MM.1S (cell line): Measurements from ENCODE around the gene ARMC2.
A peak's percentile ranks its signal among the peaks of the same experiment; 100 is the strongest.

Source experiments
- DNase-seq: peaks from one replicate; pipeline ENCODE4 v3.0.0-alpha.2; 2015
- H2AFZ ChIP-seq: fragments of 300-600 bp; sonication (generic); 2 replicates; pipeline ENCODE4 v1.6.0; 2016; ENCODE audit warnings: antibody characterized with exemption, low read length
- H3F3A ChIP-seq: fragments of 300-600 bp; sonication (generic); 2 replicates; pipeline ENCODE4 v1.6.1; 2016; ENCODE audit warnings: mild to moderate bottlenecking, antibody characterized with exemption, low read length, moderate library complexity, mixed read lengths; ENCODE audit not compliant: insufficient read depth
- H3K27ac ChIP-seq: fragments of 300-600 bp; sonication (generic); 2 replicates; pipeline ENCODE4 v1.5.1; 2016; ENCODE audit warnings: mild to moderate bottlenecking, low read length
- H3K27me3 ChIP-seq: fragments of 300-600 bp; sonication (generic); replicated peaks from 2 replicates; pipeline ENCODE4 v1.6.0; 2016; ENCODE audit warnings: low read length; ENCODE audit not compliant: insufficient read depth
- H3K36me3 ChIP-seq: fragments of 300-600 bp; sonication (generic); replicated peaks from 2 replicates; pipeline ENCODE4 v1.6.1; 2016; ENCODE audit warnings: mild to moderate bottlenecking, low read length, mixed read lengths; ENCODE audit not compliant: insufficient read depth
- H3K4me1 ChIP-seq: fragments of 300-600 bp; sonication (generic); 2 replicates; pipeline ENCODE4 v1.6.1; 2016; ENCODE audit warnings: low read length, mixed read lengths
- H3K4me2 ChIP-seq: fragments of 300-600 bp; sonication (generic); 2 replicates; pipeline ENCODE4 v1.6.0; 2016; ENCODE audit warnings: low read depth, low read length
- H3K4me3 ChIP-seq: fragments of 300-600 bp; sonication (generic); 2 replicates; pipeline ENCODE4 v1.5.1; 2016; ENCODE audit warnings: low read length, mixed read lengths
- H3K79me2 ChIP-seq: fragments of 300-600 bp; sonication (generic); 2 replicates; pipeline ENCODE4 v1.6.1; 2016; ENCODE audit warnings: mixed run types, low read length, mixed read lengths
- H3K9ac ChIP-seq: fragments of 300-600 bp; sonication (generic); 2 replicates; pipeline ENCODE4 v1.6.1; 2016; ENCODE audit warnings: low read length, mixed read lengths
- H3K9me2 ChIP-seq: fragments of 300-600 bp; sonication (generic); replicated peaks from 2 replicates; pipeline ENCODE4 v1.6.1; 2016; ENCODE audit warnings: mild to moderate bottlenecking, low read length, mixed read lengths; ENCODE audit not compliant: insufficient read depth
- H3K9me3 ChIP-seq: fragments of 300-600 bp; sonication (generic); replicated peaks from 2 replicates; pipeline ENCODE4 v1.6.1; 2016; ENCODE audit warnings: mild to moderate bottlenecking, low read length, mixed read lengths; ENCODE audit not compliant: insufficient read depth
- H4K20me1 ChIP-seq: fragments of 300-600 bp; sonication (generic); 2 replicates; pipeline ENCODE4 v1.6.1; 2016; ENCODE audit warnings: mild to moderate bottlenecking, low read length, moderate library complexity, mixed read lengths; ENCODE audit not compliant: insufficient read depth
- CTCF ChIP-seq: fragments of 300-600 bp; sonication (generic); IDR thresholded peaks from 2 replicates; pipeline ENCODE4 v1.5.1; 2016; ENCODE audit warnings: antibody characterized with exemption, low read length, mixed read lengths
- EZH2 ChIP-seq: fragments of 300-600 bp; sonication (generic); optimal IDR thresholded peaks from 2 replicates; pipeline ENCODE3; 2017; ENCODE audit warnings: low read depth, mild to moderate bottlenecking, antibody characterized with exemption, low read length, mixed read lengths
- EZH2phosphoT487 ChIP-seq: fragments of 300-600 bp; sonication (generic); IDR thresholded peaks from 2 replicates; pipeline ENCODE4 v1.6.1; 2018; ENCODE audit warnings: antibody characterized with exemption, low read length

The ARMC2 gene

DNA sequence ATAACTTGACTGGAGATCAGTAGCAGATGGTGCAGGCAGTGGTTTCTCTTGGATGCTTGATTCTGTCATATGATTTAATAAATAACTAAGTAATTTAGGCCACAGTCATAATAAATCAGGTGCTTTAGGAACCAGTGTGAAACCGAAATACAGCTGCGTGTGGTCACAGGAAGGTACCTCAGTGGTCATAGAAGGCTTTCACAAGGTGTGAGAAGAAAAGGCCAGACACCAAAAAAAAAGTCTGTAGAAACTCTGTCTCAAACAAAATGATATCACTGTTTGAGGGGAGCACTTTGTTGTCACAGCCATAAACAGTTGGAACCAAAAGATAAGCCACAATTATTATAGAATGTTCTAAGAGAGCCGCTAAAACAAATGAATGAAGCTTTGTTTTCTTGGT, 56.5 kb downstream of the ARMC2 start:
- Histone ChIP-seq H3K9ac (peak overlapping the region; percentile 82), H3K4me3 (peak overlapping the region; percentile 42), H3K4me2 (peak overlapping the region; percentile 77), H3K9me3 (no peaks in the 10 kb centered on the region), H3K79me2 (0 out of 2 replicates have a peak, but pooled peaks cover 9% of the 10 kb centered on the region), H3K9me2 (no peaks in the 10 kb centered on the region), H3K27me3 (no peaks in the 10 kb centered on the region), H3K36me3 (no peaks in the 10 kb centered on the region), H4K20me1 (no peaks in the 10 kb centered on the region), H3F3A (peaks cover 34% of the 10 kb centered on the region), H3K4me1 (peaks cover 62% of the 10 kb centered on the region), H2AFZ (no peak overlapping the region), H3K27ac (peak overlapping the region; percentile 98)
- no peak for TF ChIP-seq CTCF
- TF ChIP-seq EZH2, result no peak
- TF ChIP-seq EZH2phosphoT487, result no peak
- peak; percentile 99 for DNase-seq

GRCh38 chr6:108914235-108915022, 66.2 kb downstream of the ARMC2 start:
- Histone ChIP-seq H3K27me3 (no peaks in the 10 kb centered on the region), H4K20me1 (no peaks in the 10 kb centered on the region), H2AFZ (no peak overlapping the region), H3K4me1 (peaks cover 5% of the 10 kb centered on the region; the same call in 1 of the 2 replicates), H3K79me2 (no peaks in the 10 kb centered on the region), H3K36me3 (no peaks in the 10 kb centered on the region), H3K9me3 (no peaks in the 10 kb centered on the region), H3K4me3 (no peak overlapping the region), H3K9ac (no peak overlapping the region), H3K4me2 (no peak overlapping the region), H3K27ac (no peak overlapping the region), H3K9me2 (no peaks in the 10 kb centered on the region), H3F3A (no peaks in the 10 kb centered on the region)
- no peak for DNase-seq
- TF ChIP-seq EZH2, result no peak
- TF ChIP-seq EZH2phosphoT487, result no peak
- TF ChIP-seq CTCF, result peak; percentile 79

DNA sequence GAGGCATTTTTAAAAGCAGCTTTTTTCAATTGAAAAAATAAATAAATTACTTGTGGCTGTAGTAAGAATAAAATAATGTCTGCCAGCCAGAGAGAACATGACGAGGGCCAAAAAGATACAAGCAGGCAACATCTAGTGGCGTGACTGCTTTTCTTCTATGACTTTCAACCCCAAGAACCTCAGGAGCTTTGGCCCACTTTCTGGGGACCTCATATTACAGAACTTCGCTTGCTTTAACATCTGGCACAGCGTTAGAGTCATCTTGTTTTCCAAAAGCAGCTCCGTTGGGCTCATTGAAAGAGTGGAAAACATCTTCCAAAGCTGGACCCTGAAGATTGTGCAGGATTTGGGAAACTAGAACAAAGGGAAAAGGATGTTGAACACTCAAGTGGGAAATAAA, 67.0 kb downstream of the ARMC2 start:
- Histone ChIP-seq H3K79me2 (no peaks in the 10 kb centered on the region), H3K4me3 (no peak overlapping the region), H3K9me2 (no peaks in the 10 kb centered on the region), H3K27ac (no peak overlapping the region), H4K20me1 (no peaks in the 10 kb centered on the region), H3K9ac (no peak overlapping the region), H3K9me3 (no peaks in the 10 kb centered on the region), H3F3A (no peaks in the 10 kb centered on the region), H3K4me1 (peaks cover 5% of the 10 kb centered on the region; the same call in 1 of the 2 replicates), H3K36me3 (no peaks in the 10 kb centered on the region), H3K4me2 (no peak overlapping the region), H2AFZ (no peak overlapping the region), H3K27me3 (no peaks in the 10 kb centered on the region)
- no peak for TF ChIP-seq EZH2phosphoT487
- TF ChIP-seq CTCF, result no peak
- no peak for TF ChIP-seq EZH2
- DNase-seq, result no peak
